ENCODE results near the gene SLC25A34. TPM values are rescaled to one million over a fixed set of nuclear protein-coding genes. Genes with fewer than 3 reads are reported as not detected.

SLC25A34 gene
- total and polyA plus RNA-seq, 2 of the 13 experiments (the other 11 are each of a cell fraction or from before 2014, with no cell fraction given): 0.13 to 0.18 TPM

GRCh38 chr1:15770313-15770962 lies 34.4 kb downstream of the SLC25A34 start:
- POLR2A ChIA-PET: no interaction called here
- Histone ChIP-seq H3K79me2 (ENCODE audit: insufficient read depth, low read length) (no peaks in the 10 kb centered on the region), H3K9ac (ENCODE audit: insufficient read depth, low read depth, low read length) (no peak overlapping the region), H3K4me1 (ENCODE audit: insufficient read depth, low read length) (0 out of 2 replicates have a peak, but pooled peaks cover 6% of the 10 kb centered on the region), H4K20me1 (ENCODE audit: insufficient read depth, low read length) (no peaks in the 10 kb centered on the region), H3K4me2 (ENCODE audit: low read depth, low read length) (no peak overlapping the region), H3K9me3 (ENCODE audit: low read length) (no peaks in the 10 kb centered on the region), H3K27ac (ENCODE audit: extremely low read length, insufficient read depth, low read length) (no peak overlapping the region), H3K4me3 (replicated peaks in 1 of 3; ENCODE audit: insufficient read depth in 1 of 3, low read depth in 2 of 3, low read length in 3 of 3) (no peak overlapping the region), H2AFZ (ENCODE audit: low read length) (no peak overlapping the region), H3K36me3 (replicated peaks in 1 of 2; ENCODE audit: control insufficient read depth in 1 of 2, insufficient read depth in 2 of 2, low read length in 2 of 2) (peaks cover 4 to 6% of the 10 kb centered on the region in 2 experiments; a peak in 3 of 5 replicates), H3K27me3 (ENCODE audit: control insufficient read depth in 1 of 2, insufficient read depth in 2 of 2, low read length in 2 of 2) (no peaks in the 10 kb centered on the region)
- CTCF ChIA-PET (ENCODE audit: low intra/inter-chr PET ratio, low total read pairs): no interaction called here
- ATAC-seq: no peak
- intact Hi-C loops (cut with micrococcal nuclease; ENCODE audit: unreplicated experiment) (no loop called here), in situ Hi-C loops (cut with HindIII; ENCODE audit: extremely low pct_ligation_motif_present, low pct_unique_long_range_greater_than_20kb) (no loop called here)
- no TSS peak for BruUV-seq (replicated peaks)
- TF ChIP-seq ZNF629 (CRISPR knock-in tag; conservative IDR thresholded peaks at IDR 0.05) (peak; percentile 85), ZNF737 (CRISPR knock-in tag; IDR thresholded peaks at IDR 0.05; ENCODE audit: borderline replicate concordance) (no peak), JARID2 (CRISPR knock-in tag; IDR thresholded peaks at IDR 0.05; ENCODE audit: insufficient replicate concordance) (no peak)
- no peak for DNase-seq (ENCODE audit: low spot score)
- no peak for FAIRE-seq
- WGBS (ENCODE audit: low lambda C conversion rate): 72% methylated on average over 7 of the region's 14 CpGs

- DNase-seq (ENCODE audit: low spot score) (no peak), FAIRE-seq (no peak), ATAC-seq (no peak)
- ChIA-PET POLR2A (interaction anchor here (1.0 kb wide), 1 partner anchor 8 kb away, joined by 3 read pairs; no protein-coding TSS in a partner anchor), CTCF (ENCODE audit: low intra/inter-chr PET ratio, low total read pairs) (no interaction called here)
- 87% methylated on average over 6 of the region's 6 CpGs for WGBS (ENCODE audit: low lambda C conversion rate)
- Histone ChIP-seq H3K9ac (ENCODE audit: insufficient read depth, low read depth, low read length) (no peak overlapping the region), H3K9me3 (ENCODE audit: low read length) (no peaks in the 10 kb centered on the region), H3K79me2 (ENCODE audit: insufficient read depth, low read length) (no peaks in the 10 kb centered on the region), H3K27me3 (ENCODE audit: control insufficient read depth in 1 of 2, insufficient read depth in 2 of 2, low read length in 2 of 2) (no peaks in the 10 kb centered on the region), H3K4me1 (ENCODE audit: insufficient read depth, low read length) (0 out of 2 replicates have a peak, but pooled peaks cover 6% of the 10 kb centered on the region), H4K20me1 (ENCODE audit: insufficient read depth, low read length) (no peaks in the 10 kb centered on the region), H2AFZ (ENCODE audit: low read length) (no peak overlapping the region), H3K4me3 (replicated peaks in 1 of 3; ENCODE audit: insufficient read depth in 1 of 3, low read depth in 2 of 3, low read length in 3 of 3) (no peak overlapping the region), H3K4me2 (ENCODE audit: low read depth, low read length) (no peak overlapping the region), H3K36me3 (replicated peaks in 1 of 2; ENCODE audit: control insufficient read depth in 1 of 2, insufficient read depth in 2 of 2, low read length in 2 of 2) (peaks cover 4 to 6% of the 10 kb centered on the region in 2 experiments; a peak in 3 of 5 replicates), H3K27ac (ENCODE audit: extremely low read length, insufficient read depth, low read length) (no peak overlapping the region)
- TF ChIP-seq GTF3A (CRISPR knock-in tag; conservative IDR thresholded peaks at IDR 0.05): no peak
- TF ChIP-seq KDM2A (CRISPR knock-in tag; IDR thresholded peaks at IDR 0.05; ENCODE audit: borderline replicate concordance, low read depth): no peak
- TF ChIP-seq RFX3 (CRISPR knock-in tag; IDR thresholded peaks at IDR 0.05): no peak
- TF ChIP-seq ASH2L (IDR thresholded peaks at IDR 0.05; ENCODE audit: insufficient read length, low read depth, low read length): no peak
- TF ChIP-seq ZNF337 (CRISPR knock-in tag; IDR thresholded peaks at IDR 0.05; ENCODE audit: borderline replicate concordance, low read depth): no peak
- TF ChIP-seq MED8 (CRISPR knock-in tag; IDR thresholded peaks at IDR 0.05; ENCODE audit: insufficient replicate concordance): no peak
- no peak for TF ChIP-seq ZMYM4 (CRISPR knock-in tag; IDR thresholded peaks at IDR 0.05)
- TF ChIP-seq SALL2 (CRISPR knock-in tag; IDR thresholded peaks at IDR 0.05): no peak
- no peak for TF ChIP-seq ZNF850 (CRISPR knock-in tag; conservative IDR thresholded peaks at IDR 0.05)
- no peak for TF ChIP-seq NFKBIZ (CRISPR knock-in tag; IDR thresholded peaks at IDR 0.05)
- TF ChIP-seq, protein P1, sequence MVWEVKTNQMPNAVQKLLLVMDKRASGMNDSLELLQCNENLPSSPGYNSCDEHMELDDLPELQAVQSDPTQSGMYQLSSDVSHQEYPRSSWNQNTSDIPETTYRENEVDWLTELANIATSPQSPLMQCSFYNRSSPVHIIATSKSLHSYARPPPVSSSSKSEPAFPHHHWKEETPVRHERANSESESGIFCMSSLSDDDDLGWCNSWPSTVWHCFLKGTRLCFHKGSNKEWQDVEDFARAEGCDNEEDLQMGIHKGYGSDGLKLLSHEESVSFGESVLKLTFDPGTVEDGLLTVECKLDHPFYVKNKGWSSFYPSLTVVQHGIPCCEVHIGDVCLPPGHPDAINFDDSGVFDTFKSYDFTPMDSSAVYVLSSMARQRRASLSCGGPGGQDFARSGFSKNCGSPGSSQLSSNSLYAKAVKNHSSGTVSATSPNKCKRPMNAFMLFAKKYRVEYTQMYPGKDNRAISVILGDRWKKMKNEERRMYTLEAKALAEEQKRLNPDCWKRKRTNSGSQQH (CRISPR knock-in tag; IDR thresholded peaks at IDR 0.05; ENCODE audit: low read depth): no peak
- TF ChIP-seq ZNF430 (CRISPR knock-in tag; IDR thresholded peaks at IDR 0.05): no peak
- no peak for TF ChIP-seq ATF1 (CRISPR knock-in tag; IDR thresholded peaks at IDR 0.05)
- in situ Hi-C loops (cut with HindIII; ENCODE audit: extremely low pct_ligation_motif_present, low pct_unique_long_range_greater_than_20kb): no loop called here
- intact Hi-C loops (cut with micrococcal nuclease; ENCODE audit: unreplicated experiment): no loop called here
- no TSS peak for BruUV-seq (replicated peaks)
Observed at GRCh38 chr1:15771836-15772515, 35.9 kb downstream of the SLC25A34 start.
